Measurements from ENCODE around the gene SMAD5. TPM values are rescaled to one million over a fixed set of nuclear protein-coding genes. Genes with fewer than 3 reads are reported as not detected.

SMAD5 gene
- total RNA-seq, 1 experiment from 2014 or later, result 64.3 TPM

GRCh38 chr5:136108766-136109165 is 23.9 kb upstream of the SMAD5 start (continued):
- TF ChIP-seq SIN3A (IDR thresholded peaks at IDR 0.05; ENCODE audit: low read depth) (no peak), POLR2AphosphoS5 (IDR thresholded peaks at IDR 0.05; ENCODE audit: low read depth, low read length) (no peak)

- H3K27ac ChIP-seq (ENCODE audit: low read depth, low read length), result no peak overlapping the region
- no peaks in the 10 kb centered on the region for H3K36me3 ChIP-seq (ENCODE audit: control insufficient read depth in 1 of 2, insufficient read depth in 2 of 2, low read length in 2 of 2)
- no peaks in the 10 kb centered on the region for H4K20me1 ChIP-seq (ENCODE audit: insufficient read depth)
- TF ChIP-seq POLR2AphosphoS5 (IDR thresholded peaks at IDR 0.05; ENCODE audit: low read depth, low read length) (no peak), ATF3 (IDR thresholded peaks at IDR 0.05) (no peak), SRF (IDR thresholded peaks at IDR 0.05; ENCODE audit: low read depth) (no peak), ELF1 (IDR thresholded peaks at IDR 0.05; ENCODE audit: borderline replicate concordance, low read depth) (no peak), POLR2A (IDR thresholded peaks at IDR 0.05; ENCODE audit: borderline replicate concordance, extremely low read depth, insufficient read depth, insufficient read length) (no peak), CBX3 (IDR thresholded peaks at IDR 0.05; ENCODE audit: low read depth) (no peak), EZH2 (IDR thresholded peaks at IDR 0.05) (no peak), CTCF (IDR thresholded peaks at IDR 0.05 in 2 of 3, conservative IDR thresholded peaks at IDR 0.05 in 1 of 3; ENCODE audit: borderline replicate concordance in 1 of 3, insufficient read depth in 1 of 3, low read depth in 2 of 3, low read length in 2 of 3) (no peak), YY1 (IDR thresholded peaks at IDR 0.05; ENCODE audit: extremely low read depth, insufficient replicate concordance, low read depth, low read length) (no peak), JUND (IDR thresholded peaks at IDR 0.05) (no peak), EZH2phosphoT487 (IDR thresholded peaks at IDR 0.05; ENCODE audit: borderline replicate concordance) (no peak), SIN3A (IDR thresholded peaks at IDR 0.05; ENCODE audit: low read depth) (no peak), ZFX (IDR thresholded peaks at IDR 0.05) (no peak), FOSL1 (IDR thresholded peaks at IDR 0.05; ENCODE audit: low read depth) (no peak)
- no peaks in the 10 kb centered on the region for H3K9me3 ChIP-seq (ENCODE audit: control insufficient read depth in 1 of 2, insufficient read depth in 1 of 2, low read depth in 1 of 2, low read length in 2 of 2)
- no peaks in the 10 kb centered on the region for H3K4me1 ChIP-seq (ENCODE audit: control insufficient read depth in 1 of 2, insufficient read depth in 2 of 2, low read length in 2 of 2)
- POLR2A ChIA-PET, result no interaction called here
- RAD21 ChIA-PET (ENCODE audit: low non-redundant PET in 1 of 2, low total read pairs in 2 of 2, uncharacterized antibody in 2 of 2, unreplicated experiment in 2 of 2), result no interaction called here
- H3K4me2 ChIP-seq (ENCODE audit: low read length), result no peak overlapping the region
- H3K27me3 ChIP-seq (ENCODE audit: insufficient read depth, low read length), result peaks cover 2% of the 10 kb centered on the region; the same call in 1 of the 2 replicates
- CTCF ChIA-PET, result no interaction called here
- H3K9ac ChIP-seq (ENCODE audit: low read length), result no peak overlapping the region
- intact Hi-C loops (cut with micrococcal nuclease), result no loop called here
- no peak for DNase-seq (ENCODE audit: low read depth, low spot score)
- H3K79me2 ChIP-seq (ENCODE audit: insufficient read depth, low read length), result no peaks in the 10 kb centered on the region
- no peak for ATAC-seq
- no peak overlapping the region for H3K4me3 ChIP-seq (replicated peaks in 1 of 2; ENCODE audit: low read depth in 1 of 2, low read length in 2 of 2)
- H2AFZ ChIP-seq (ENCODE audit: low read depth, low read length, poor library complexity, severe bottlenecking), result no peak overlapping the region
- H3K9me2 ChIP-seq (ENCODE audit: insufficient read depth), result no peaks in the 10 kb centered on the region
- BruUV-seq (replicated peaks), result no TSS peak
Observed at GRCh38 chr5:136109453-136110135, 23.1 kb upstream of the SMAD5 start.
